ENCODE data around the gene TBC1D13. TPM values are rescaled to one million over a fixed set of nuclear protein-coding genes. Genes with fewer than 3 reads are reported as not detected.

Gene TBC1D13
- total and polyA plus RNA-seq, 5 donors from 2014 or later, result 13.3 to 24.3 (median 16.9) TPM

GRCh38 chr9:128818839-128819715 lies 32.0 kb downstream of the TBC1D13 start:
- H3K9me3 ChIP-seq (ENCODE audit: control insufficient read depth in 2 of 2, low read length in 2 of 2), result no peaks in the 10 kb centered on the region
- H3K27me3 ChIP-seq (ENCODE audit: control insufficient read depth, insufficient read depth, low read length), result no peaks in the 10 kb centered on the region
- peak overlapping the region; percentile 14 for H3K27ac ChIP-seq (ENCODE audit: insufficient read depth, low read length, poor library complexity, severe bottlenecking)
- Mint-ChIP-seq H3K27me3 (peaks cover 4% of the 10 kb centered on the region), H3K9me3 (no peaks in the 10 kb centered on the region), H3K27ac (peak overlapping the region in 1 of 3 donors; percentile 88), H3K36me3 (peaks cover 3% of the 10 kb centered on the region), H3K4me1 (peaks cover 3 to 26% (median 11%) of the 10 kb centered on the region in 4 donors), H3K4me3 (peak overlapping the region; percentile 86 to 95 (median 88))
- peaks cover 14% of the 10 kb centered on the region for H3K36me3 ChIP-seq (ENCODE audit: control insufficient read depth, insufficient read depth, low read length)
- H3K4me1 ChIP-seq (ENCODE audit: control insufficient read depth, insufficient read depth, low read length, poor library complexity, severe bottlenecking), result peaks cover 15% of the 10 kb centered on the region
- peak overlapping the region; percentile 19 for H3K4me3 ChIP-seq (ENCODE audit: low read depth, low read length)
- peak; percentile 40 for ATAC-seq (ENCODE audit: low read depth in 2 of 2)
- peak; percentile 31 to 57 (median 38) for DNase-seq

- peaks cover 15% of the 10 kb centered on the region for H3K4me1 ChIP-seq (ENCODE audit: control insufficient read depth, insufficient read depth, low read length, poor library complexity, severe bottlenecking)
- Mint-ChIP-seq H3K9me3 (no peaks in the 10 kb centered on the region), H3K27me3 (peaks cover 4% of the 10 kb centered on the region), H3K4me1 (peaks cover 3 to 26% (median 11%) of the 10 kb centered on the region in 4 donors), H3K27ac (no peak overlapping the region), H3K4me3 (peak overlapping the region; percentile 72 to 95 (median 86)), H3K36me3 (peaks cover 8% of the 10 kb centered on the region)
- no peak for ATAC-seq (ENCODE audit: low read depth in 2 of 2)
- peaks cover 23% of the 10 kb centered on the region for H3K36me3 ChIP-seq (ENCODE audit: control insufficient read depth, insufficient read depth, low read length)
- no peaks in the 10 kb centered on the region for H3K27me3 ChIP-seq (ENCODE audit: control insufficient read depth, insufficient read depth, low read length)
- no peak for DNase-seq
- H3K27ac ChIP-seq (ENCODE audit: insufficient read depth, low read length, poor library complexity, severe bottlenecking), result no peak overlapping the region
- no peaks in the 10 kb centered on the region for H3K9me3 ChIP-seq (ENCODE audit: control insufficient read depth in 2 of 2, low read length in 2 of 2)
- peak overlapping the region; percentile 19 for H3K4me3 ChIP-seq (ENCODE audit: low read depth, low read length)
These were observed 32.9 kb downstream of the TBC1D13 start for GRCh38 chr9:128819716-128820664.

- ATAC-seq (ENCODE audit: low read depth in 2 of 2), result no peak
- Histone ChIP-seq H3K4me1 (ENCODE audit: control insufficient read depth, insufficient read depth, low read length, poor library complexity, severe bottlenecking) (peaks cover 15% of the 10 kb centered on the region), H3K9me3 (ENCODE audit: control insufficient read depth in 2 of 2, low read length in 2 of 2) (no peaks in the 10 kb centered on the region), H3K36me3 (ENCODE audit: control insufficient read depth, insufficient read depth, low read length) (peaks cover 30% of the 10 kb centered on the region), H3K27me3 (ENCODE audit: control insufficient read depth, insufficient read depth, low read length) (no peaks in the 10 kb centered on the region), H3K27ac (ENCODE audit: insufficient read depth, low read length, poor library complexity, severe bottlenecking) (no peak overlapping the region), H3K4me3 (ENCODE audit: low read depth, low read length) (no peak overlapping the region)
- Mint-ChIP-seq H3K9me3 (no peaks in the 10 kb centered on the region), H3K4me1 (peaks cover 3 to 24% (median 11%) of the 10 kb centered on the region in 4 donors), H3K27ac (no peak overlapping the region), H3K36me3 (peaks cover 13% of the 10 kb centered on the region), H3K27me3 (peaks cover 4% of the 10 kb centered on the region), H3K4me3 (peak overlapping the region; percentile 50 to 89 (median 79))
- no peak for DNase-seq
These were observed 33.9 kb downstream of the TBC1D13 start for GRCh38 chr9:128820665-128821583.

DNA sequence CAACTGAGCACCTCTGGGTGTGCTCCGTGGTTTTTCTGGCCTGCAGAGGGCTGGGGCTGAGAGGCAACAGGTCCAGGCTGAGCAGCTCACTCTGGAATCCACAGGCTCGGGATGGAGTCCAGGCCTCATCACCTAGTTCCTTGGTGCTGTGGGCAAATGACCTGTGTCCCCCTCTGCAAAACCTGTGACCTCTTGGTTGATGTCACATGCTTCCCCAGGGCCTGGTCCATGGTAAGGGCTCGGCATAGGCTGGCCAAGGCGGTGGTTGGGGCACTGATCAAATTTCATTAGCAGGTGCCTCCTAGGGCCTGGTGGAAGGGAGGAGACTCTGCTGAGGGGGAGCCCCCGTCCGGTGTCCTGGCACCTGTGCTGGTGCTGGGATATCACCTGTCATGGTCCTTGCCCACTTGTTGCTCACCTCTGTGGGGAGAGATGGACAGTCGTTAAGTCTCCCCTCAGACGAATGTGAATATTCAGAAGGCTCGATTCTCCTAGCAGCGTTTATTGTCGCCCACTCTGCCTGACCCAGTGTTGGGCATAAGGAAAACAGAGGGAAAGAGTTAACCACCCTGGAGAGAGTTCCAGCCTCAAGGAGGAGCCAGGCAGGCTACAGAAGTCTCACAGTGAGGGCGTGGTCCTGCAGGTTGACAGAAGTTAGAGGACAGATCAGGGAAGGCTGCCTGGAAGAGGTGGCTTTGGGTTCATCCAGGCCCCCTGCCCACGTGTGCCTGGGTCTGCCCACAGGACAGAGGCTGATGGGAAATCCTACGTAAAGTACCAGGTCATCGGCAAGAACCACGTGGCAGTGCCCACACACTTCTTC lies 34.7 kb downstream of the TBC1D13 start:
- H3K36me3 ChIP-seq (ENCODE audit: control insufficient read depth, insufficient read depth, low read length), result peaks cover 39% of the 10 kb centered on the region
- no peak for ATAC-seq (ENCODE audit: low read depth in 2 of 2)
- no peaks in the 10 kb centered on the region for H3K27me3 ChIP-seq (ENCODE audit: control insufficient read depth, insufficient read depth, low read length)
- peaks cover 15% of the 10 kb centered on the region for H3K4me1 ChIP-seq (ENCODE audit: control insufficient read depth, insufficient read depth, low read length, poor library complexity, severe bottlenecking)
- no peaks in the 10 kb centered on the region for H3K9me3 ChIP-seq (ENCODE audit: control insufficient read depth in 2 of 2, low read length in 2 of 2)
- Mint-ChIP-seq H3K4me3 (peak overlapping the region in 3 of 4 donors; percentile 58 to 87 (median 79)), H3K27me3 (peaks cover 4% of the 10 kb centered on the region), H3K27ac (peak overlapping the region in 1 of 3 donors; percentile 66), H3K9me3 (no peaks in the 10 kb centered on the region), H3K36me3 (peaks cover 13% of the 10 kb centered on the region), H3K4me1 (peaks cover 3 to 24% (median 11%) of the 10 kb centered on the region in 4 donors)
- H3K27ac ChIP-seq (ENCODE audit: insufficient read depth, low read length, poor library complexity, severe bottlenecking), result no peak overlapping the region
- no peak for DNase-seq
- no peak overlapping the region for H3K4me3 ChIP-seq (ENCODE audit: low read depth, low read length)

- H3K27me3 ChIP-seq (ENCODE audit: control insufficient read depth, insufficient read depth, low read length), result no peaks in the 10 kb centered on the region
- no peaks in the 10 kb centered on the region for H3K9me3 ChIP-seq (ENCODE audit: control insufficient read depth in 2 of 2, low read length in 2 of 2)
- Mint-ChIP-seq H3K9me3 (no peaks in the 10 kb centered on the region), H3K4me3 (peak overlapping the region in 3 of 4 donors; percentile 27 to 41 (median 41)), H3K27ac (peak overlapping the region in 1 of 3 donors; percentile 63), H3K4me1 (peaks cover 3 to 24% (median 10%) of the 10 kb centered on the region in 4 donors), H3K36me3 (peaks cover 19% of the 10 kb centered on the region), H3K27me3 (peaks cover 4% of the 10 kb centered on the region)
- no peak overlapping the region for H3K27ac ChIP-seq (ENCODE audit: insufficient read depth, low read length, poor library complexity, severe bottlenecking)
- H3K36me3 ChIP-seq (ENCODE audit: control insufficient read depth, insufficient read depth, low read length), result peaks cover 42% of the 10 kb centered on the region
- H3K4me3 ChIP-seq (ENCODE audit: low read depth, low read length), result no peak overlapping the region
- peaks cover 15% of the 10 kb centered on the region for H3K4me1 ChIP-seq (ENCODE audit: control insufficient read depth, insufficient read depth, low read length, poor library complexity, severe bottlenecking)
- no peak for ATAC-seq (ENCODE audit: low read depth in 2 of 2)
- DNase-seq, result no peak
These were observed 35.5 kb downstream of the TBC1D13 start for GRCh38 chr9:128822407-128823042.

DNA sequence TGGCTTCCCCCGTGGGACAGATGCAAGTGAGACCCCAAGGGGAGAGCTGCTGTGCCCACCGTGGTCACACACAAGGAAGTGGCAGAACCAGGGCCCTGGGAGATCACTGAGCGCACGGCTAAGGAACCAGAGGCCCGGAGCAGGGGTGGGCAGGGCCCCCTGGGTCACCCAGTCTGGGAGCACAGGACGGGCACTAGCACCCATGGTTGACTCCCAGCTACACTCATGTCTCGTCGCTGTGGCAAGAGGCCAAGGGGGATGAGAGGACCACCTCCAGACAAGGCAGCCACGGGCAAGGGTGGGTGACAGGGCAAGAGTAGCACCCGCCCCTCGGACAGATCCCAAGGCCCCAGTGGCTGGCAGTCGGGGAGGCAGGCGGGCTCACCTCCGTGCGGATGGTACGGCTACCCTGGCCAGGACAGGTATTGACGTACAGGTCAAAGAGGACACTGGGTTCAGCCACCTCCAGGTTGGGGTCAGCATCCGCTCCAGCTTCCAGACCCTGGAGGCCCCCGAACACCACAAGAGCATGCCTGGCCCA lies 36.4 kb downstream of the TBC1D13 start:
- peaks cover 45% of the 10 kb centered on the region for H3K36me3 ChIP-seq (ENCODE audit: control insufficient read depth, insufficient read depth, low read length)
- no peak overlapping the region for H3K27ac ChIP-seq (ENCODE audit: insufficient read depth, low read length, poor library complexity, severe bottlenecking)
- peaks cover 3 to 28% (median 5%) of the 10 kb centered on the region in 4 donors for H3K4me1 Mint-ChIP-seq
- peaks cover 19% of the 10 kb centered on the region for H3K36me3 Mint-ChIP-seq
- H3K4me3 ChIP-seq (ENCODE audit: low read depth, low read length), result no peak overlapping the region
- H3K4me1 ChIP-seq (ENCODE audit: control insufficient read depth, insufficient read depth, low read length, poor library complexity, severe bottlenecking), result peaks cover 18% of the 10 kb centered on the region
- ATAC-seq (ENCODE audit: low read depth in 2 of 2) (no peak), DNase-seq (no peak)
- peak overlapping the region in 1 of 4 donors; percentile 41 for H3K4me3 Mint-ChIP-seq
- no peak overlapping the region for H3K27ac Mint-ChIP-seq
- no peaks in the 10 kb centered on the region for H3K9me3 ChIP-seq (ENCODE audit: control insufficient read depth in 2 of 2, low read length in 2 of 2)
- H3K27me3 ChIP-seq (ENCODE audit: control insufficient read depth, insufficient read depth, low read length), result no peaks in the 10 kb centered on the region
- H3K9me3 Mint-ChIP-seq, result no peaks in the 10 kb centered on the region
- no peaks in the 10 kb centered on the region for H3K27me3 Mint-ChIP-seq
